Subcutaneous adipose tissue (tissue), 4 donors: ENCODE results near the gene DIPK2B. TPM values are rescaled to one million over a fixed set of nuclear protein-coding genes. Genes with fewer than 3 reads are reported as not detected.

Experiments used
- total RNA-seq, 4 donors: library from RNA; depleted of rRNA; stranded (reverse); fragments of >200 nt; gene quantifications; one replicate each; pipeline ENCODE4 v1.1.0, GENCODE V29; 2016
- TF ChIP-seq, protein P1 (sequence below): fragments of 450-650 bp; IDR thresholded peaks from one replicate; pipeline ENCODE4 v1.5.1; 2016; ENCODE audit warnings: low read depth, mild to moderate bottlenecking, control low read depth, antibody characterized with exemption, moderate library complexity

The DIPK2B gene
- total RNA-seq, 4 donors from 2014 or later, result 12.9 to 130 (median 27.8) TPM

- TF ChIP-seq, protein P1, sequence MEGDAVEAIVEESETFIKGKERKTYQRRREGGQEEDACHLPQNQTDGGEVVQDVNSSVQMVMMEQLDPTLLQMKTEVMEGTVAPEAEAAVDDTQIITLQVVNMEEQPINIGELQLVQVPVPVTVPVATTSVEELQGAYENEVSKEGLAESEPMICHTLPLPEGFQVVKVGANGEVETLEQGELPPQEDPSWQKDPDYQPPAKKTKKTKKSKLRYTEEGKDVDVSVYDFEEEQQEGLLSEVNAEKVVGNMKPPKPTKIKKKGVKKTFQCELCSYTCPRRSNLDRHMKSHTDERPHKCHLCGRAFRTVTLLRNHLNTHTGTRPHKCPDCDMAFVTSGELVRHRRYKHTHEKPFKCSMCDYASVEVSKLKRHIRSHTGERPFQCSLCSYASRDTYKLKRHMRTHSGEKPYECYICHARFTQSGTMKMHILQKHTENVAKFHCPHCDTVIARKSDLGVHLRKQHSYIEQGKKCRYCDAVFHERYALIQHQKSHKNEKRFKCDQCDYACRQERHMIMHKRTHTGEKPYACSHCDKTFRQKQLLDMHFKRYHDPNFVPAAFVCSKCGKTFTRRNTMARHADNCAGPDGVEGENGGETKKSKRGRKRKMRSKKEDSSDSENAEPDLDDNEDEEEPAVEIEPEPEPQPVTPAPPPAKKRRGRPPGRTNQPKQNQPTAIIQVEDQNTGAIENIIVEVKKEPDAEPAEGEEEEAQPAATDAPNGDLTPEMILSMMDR, result no peak
These were observed 27.4 kb upstream of the DIPK2B start for GRCh38 chrX:45228126-45228525.

GRCh38 chrX:45208121-45208856, 7.6 kb upstream of the DIPK2B start:
- TF ChIP-seq, protein P1, result no peak

DNA sequence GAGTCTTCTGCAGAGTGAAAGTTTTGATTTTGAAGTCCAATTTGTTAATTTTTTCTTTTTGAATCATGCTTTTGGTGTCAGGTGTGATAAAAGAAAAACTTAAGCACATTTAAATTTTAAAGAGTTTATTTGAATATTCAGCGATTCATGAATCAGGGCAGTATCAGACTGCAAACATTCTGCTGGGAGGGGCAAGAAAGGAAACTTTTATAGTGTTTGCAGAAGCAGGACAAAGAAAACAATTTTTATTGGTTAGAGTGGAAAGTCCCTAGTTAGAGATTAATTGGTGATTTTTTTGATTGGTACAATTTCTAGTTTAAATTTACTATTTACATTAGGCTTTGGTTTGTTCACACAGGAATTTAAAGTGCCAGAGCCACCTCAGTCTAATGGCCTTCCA, 1.5 kb upstream of the DIPK2B start:
- TF ChIP-seq, protein P1, result no peak

DNA sequence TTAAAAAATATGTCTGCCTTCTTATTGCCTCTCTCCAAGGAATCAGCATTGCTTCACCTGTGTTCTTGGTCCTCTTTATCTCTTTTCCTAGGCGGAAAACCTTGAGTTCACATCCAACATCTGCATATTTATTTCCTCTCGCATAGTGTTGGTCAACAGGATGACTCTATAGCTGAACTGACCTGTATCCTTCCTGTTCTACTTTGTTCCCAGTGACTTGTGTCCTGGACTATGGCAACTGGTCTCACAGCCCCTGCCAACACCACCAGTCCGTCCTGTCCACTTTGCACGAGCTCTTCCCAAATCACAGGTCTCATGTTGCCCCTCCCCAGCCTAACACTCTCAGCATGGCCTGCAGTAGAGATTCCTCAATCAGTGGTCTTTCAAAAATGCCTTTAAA, 2.0 kb downstream of the DIPK2B start:
- TF ChIP-seq, protein P1, result no peak

GRCh38 chrX:45198301-45198700, 2.4 kb downstream of the DIPK2B start:
- TF ChIP-seq, protein P1, result no peak

DNA sequence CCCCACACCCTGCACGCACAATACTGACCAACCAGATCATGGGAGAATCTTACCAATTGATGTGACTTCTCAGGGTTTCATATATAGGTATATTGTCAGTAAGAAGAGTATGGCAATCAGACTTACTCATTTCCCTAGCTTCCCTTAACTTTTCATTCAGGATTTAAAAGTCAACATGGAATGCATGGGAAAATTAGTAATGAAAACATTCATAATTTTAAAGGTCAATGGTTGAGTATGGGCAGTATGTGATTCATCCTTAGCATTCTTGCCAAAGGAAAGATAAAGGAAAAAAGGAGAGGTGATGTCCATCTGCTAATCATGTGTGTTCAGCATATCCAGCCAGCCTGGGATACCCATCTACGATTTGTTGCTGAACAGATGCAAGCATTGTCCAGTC, 4.0 kb downstream of the DIPK2B start:
- TF ChIP-seq, protein P1, result no peak

GRCh38 chrX:45191820-45192409, 8.8 kb downstream of the DIPK2B start:
- TF ChIP-seq, protein P1, result no peak
